Retinal pigment epithelial cell (primary cell): Measurements from ENCODE around the gene FBN1.

Experiments
- DNase-seq: peaks from one replicate; pipeline ENCODE4 v3.0.0-alpha.2; 2010; ENCODE audit warnings: low read depth
- H3K4me3 ChIP-seq: 2 replicates; pipeline ENCODE4 v1.5.1; 2011; ENCODE audit warnings: mild to moderate bottlenecking, low read length, control low read depth, moderate library complexity
- CTCF ChIP-seq: conservative IDR thresholded peaks from 2 replicates; pipeline ENCODE4 v1.5.1; 2011; ENCODE audit warnings: low read depth, low read length, control low read depth, inconsistent platforms

Gene FBN1

GRCh38 chr15:48578965-48579364 lies 66.5 kb downstream of the FBN1 start:
- no peak for TF ChIP-seq CTCF
- H3K4me3 ChIP-seq = no peak overlapping the region
- no peak for DNase-seq

- TF ChIP-seq CTCF = no peak
- no peak overlapping the region for H3K4me3 ChIP-seq
- no peak for DNase-seq
Observed at GRCh38 chr15:48577469-48577868, 68.0 kb downstream of the FBN1 start.

GRCh38 chr15:48574187-48574586 lies 71.3 kb downstream of the FBN1 start:
- no peak for DNase-seq
- no peak overlapping the region for H3K4me3 ChIP-seq
- TF ChIP-seq CTCF = no peak

- no peak for TF ChIP-seq CTCF
- DNase-seq = no peak
- H3K4me3 ChIP-seq = no peak overlapping the region
Observed at GRCh38 chr15:48573780-48574179, 71.7 kb downstream of the FBN1 start.

- no peak overlapping the region for H3K4me3 ChIP-seq
- DNase-seq = no peak
- no peak for TF ChIP-seq CTCF
Observed at GRCh38 chr15:48572823-48573222, 72.7 kb downstream of the FBN1 start.

- no peak for DNase-seq
- no peak overlapping the region for H3K4me3 ChIP-seq
- no peak for TF ChIP-seq CTCF
Observed at GRCh38 chr15:48571510-48571909, 74.0 kb downstream of the FBN1 start.

GRCh38 chr15:48570822-48571221 lies 74.7 kb downstream of the FBN1 start:
- no peak for DNase-seq
- no peak overlapping the region for H3K4me3 ChIP-seq
- TF ChIP-seq CTCF = no peak
